RWPE1 (cell line): ENCODE results near the gene FGF14.

Source experiments
- CTCF ChIA-PET: fragments of 350-600 bp; sonication (Branson Sonifier 250); formaldehyde crosslinking; extraction: SDS; loops from one replicate; lab custom pipeline; 2021; lab: Yijun Ruan, JAX
- POLR2A ChIA-PET: fragments of 400-600 bp; formaldehyde crosslinking; extraction: SDS; loops from one replicate; lab custom pipeline; 2020; ENCODE audit warnings: antibody characterized with exemption; ENCODE audit not compliant: low non-redundant PET; lab: Yijun Ruan, JAX
- DNase-seq: peaks from one replicate; pipeline ENCODE4 v3.0.0; 2012; ENCODE audit warnings: low spot score
- H3K27ac ChIP-seq: fragments of 450-650 bp; 2 replicates; pipeline ENCODE4 v1.5.1; 2017
- TF ChIP-seq, protein P1 (sequence below): fragments of 450-650 bp; conservative IDR thresholded peaks from 2 replicates; pipeline ENCODE4 v1.5.1; 2017; ENCODE audit warnings: low read depth, mild to moderate bottlenecking

FGF14 gene

DNA sequence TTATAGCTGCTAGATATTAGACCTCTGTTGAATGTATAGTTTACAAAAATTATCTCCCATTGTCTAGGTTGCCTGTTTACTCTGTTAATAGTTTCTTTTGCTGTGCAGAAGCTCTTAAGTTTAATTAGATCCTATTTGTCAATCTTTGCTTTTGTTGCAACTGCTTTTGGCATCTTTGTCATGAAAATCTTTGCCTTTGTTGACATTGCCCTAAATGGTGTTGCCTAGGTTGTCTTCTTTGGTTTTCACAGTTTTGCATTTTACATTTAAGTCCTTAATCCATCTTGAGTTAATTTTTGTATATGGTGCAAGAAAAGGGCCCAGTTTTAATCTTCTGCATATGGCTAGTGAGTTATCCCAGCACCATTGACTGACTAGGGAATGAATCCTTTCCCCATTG, 618.3 kb downstream of the FGF14 start:
- no peak for DNase-seq
- ChIA-PET POLR2A (no interaction called here), CTCF (no interaction called here)
- no peak overlapping the region for H3K27ac ChIP-seq
- TF ChIP-seq, protein P1, sequence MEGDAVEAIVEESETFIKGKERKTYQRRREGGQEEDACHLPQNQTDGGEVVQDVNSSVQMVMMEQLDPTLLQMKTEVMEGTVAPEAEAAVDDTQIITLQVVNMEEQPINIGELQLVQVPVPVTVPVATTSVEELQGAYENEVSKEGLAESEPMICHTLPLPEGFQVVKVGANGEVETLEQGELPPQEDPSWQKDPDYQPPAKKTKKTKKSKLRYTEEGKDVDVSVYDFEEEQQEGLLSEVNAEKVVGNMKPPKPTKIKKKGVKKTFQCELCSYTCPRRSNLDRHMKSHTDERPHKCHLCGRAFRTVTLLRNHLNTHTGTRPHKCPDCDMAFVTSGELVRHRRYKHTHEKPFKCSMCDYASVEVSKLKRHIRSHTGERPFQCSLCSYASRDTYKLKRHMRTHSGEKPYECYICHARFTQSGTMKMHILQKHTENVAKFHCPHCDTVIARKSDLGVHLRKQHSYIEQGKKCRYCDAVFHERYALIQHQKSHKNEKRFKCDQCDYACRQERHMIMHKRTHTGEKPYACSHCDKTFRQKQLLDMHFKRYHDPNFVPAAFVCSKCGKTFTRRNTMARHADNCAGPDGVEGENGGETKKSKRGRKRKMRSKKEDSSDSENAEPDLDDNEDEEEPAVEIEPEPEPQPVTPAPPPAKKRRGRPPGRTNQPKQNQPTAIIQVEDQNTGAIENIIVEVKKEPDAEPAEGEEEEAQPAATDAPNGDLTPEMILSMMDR: no peak

DNA sequence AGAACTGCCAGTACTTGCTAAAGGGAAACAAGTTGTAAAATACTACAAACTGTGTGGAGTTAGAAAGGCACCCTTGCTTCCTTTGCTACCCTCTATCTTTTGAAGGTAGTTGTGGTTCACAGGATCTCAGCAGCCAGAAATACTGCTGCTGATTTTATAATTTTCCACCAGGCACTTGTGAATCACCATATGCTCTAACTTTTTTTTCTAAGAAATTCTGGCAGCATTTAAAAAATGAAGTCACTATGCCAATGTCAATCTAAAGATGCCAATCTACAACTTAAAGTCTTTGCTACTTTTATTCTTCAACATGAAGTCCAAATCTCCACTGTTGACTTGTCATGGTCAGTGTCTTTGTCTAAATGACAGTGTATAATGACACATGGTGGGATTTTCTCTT, 621.6 kb downstream of the FGF14 start:
- CTCF ChIA-PET: no interaction called here
- POLR2A ChIA-PET: no interaction called here
- no peak for DNase-seq
- TF ChIP-seq, protein P1: no peak
- H3K27ac ChIP-seq: no peak overlapping the region

DNA sequence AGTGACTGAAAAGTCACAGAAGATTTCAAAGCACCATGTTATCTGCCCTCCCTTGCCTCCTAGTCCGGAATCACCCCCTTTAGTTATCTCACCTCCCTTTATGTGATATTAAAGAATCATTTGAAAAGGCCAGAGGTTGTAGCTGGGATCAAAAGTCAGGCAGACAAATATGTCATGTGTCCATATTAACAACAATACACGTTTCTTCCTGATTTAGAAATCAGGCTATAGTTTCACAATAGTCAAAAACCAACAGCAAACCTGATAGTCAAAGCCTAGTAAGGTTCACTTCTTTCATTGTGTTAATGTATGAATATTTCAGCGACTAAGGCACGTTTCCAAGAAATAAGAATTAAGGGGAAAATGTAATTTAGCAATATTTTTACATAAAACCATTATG, 622.7 kb downstream of the FGF14 start:
- POLR2A ChIA-PET: no interaction called here
- TF ChIP-seq, protein P1: no peak

DNA sequence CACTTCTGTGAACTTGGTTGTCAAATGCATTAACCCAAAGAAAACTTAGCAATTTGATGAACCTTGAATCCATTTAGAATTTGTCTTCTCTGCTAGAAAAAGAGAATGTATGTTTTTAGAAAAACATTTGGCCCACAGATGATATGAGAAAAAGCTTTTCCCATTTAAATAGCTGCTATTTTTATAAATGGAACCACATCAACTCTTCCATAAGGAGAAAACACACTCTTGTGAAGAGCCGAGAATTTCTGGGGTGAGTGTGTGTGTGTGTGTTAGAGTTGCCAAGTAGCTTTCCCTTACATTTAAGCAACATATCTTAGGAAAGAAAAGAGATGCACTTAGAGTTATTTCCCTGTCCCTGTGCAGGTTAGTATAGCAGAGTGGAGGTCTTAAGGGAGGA, 626.6 kb downstream of the FGF14 start:
- CTCF ChIA-PET: no interaction called here
- DNase-seq: no peak

More for the DNA sequence above, 622.7 kb downstream of the FGF14 start:
- DNase-seq: no peak
- H3K27ac ChIP-seq: no peak overlapping the region
- CTCF ChIA-PET: no interaction called here

DNA sequence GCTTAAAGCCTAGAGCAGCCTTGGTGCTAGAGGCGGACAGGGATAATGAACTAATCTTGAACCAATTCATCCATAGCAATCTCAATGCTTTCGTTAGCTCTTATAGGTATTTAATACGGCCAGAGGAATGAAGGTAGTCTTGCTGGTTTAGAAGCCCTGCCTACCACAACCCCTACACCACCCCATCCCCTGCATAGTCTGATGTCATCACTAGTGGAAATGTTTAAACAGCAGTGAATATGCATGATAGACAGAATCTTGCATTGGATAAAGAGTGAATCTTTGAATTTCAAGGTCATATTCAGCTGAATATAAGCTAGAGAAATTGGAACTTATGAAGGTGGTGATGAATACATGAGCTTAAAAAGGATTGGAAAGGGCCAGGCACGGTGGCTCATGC, 627.5 kb downstream of the FGF14 start:
- TF ChIP-seq, protein P1: no peak
- CTCF ChIA-PET: no interaction called here
- no peak for DNase-seq
- POLR2A ChIA-PET: no interaction called here
- H3K27ac ChIP-seq: no peak overlapping the region

More for the DNA sequence above, 626.6 kb downstream of the FGF14 start:
- TF ChIP-seq, protein P1: no peak
- H3K27ac ChIP-seq: no peak overlapping the region
- POLR2A ChIA-PET: no interaction called here

DNA sequence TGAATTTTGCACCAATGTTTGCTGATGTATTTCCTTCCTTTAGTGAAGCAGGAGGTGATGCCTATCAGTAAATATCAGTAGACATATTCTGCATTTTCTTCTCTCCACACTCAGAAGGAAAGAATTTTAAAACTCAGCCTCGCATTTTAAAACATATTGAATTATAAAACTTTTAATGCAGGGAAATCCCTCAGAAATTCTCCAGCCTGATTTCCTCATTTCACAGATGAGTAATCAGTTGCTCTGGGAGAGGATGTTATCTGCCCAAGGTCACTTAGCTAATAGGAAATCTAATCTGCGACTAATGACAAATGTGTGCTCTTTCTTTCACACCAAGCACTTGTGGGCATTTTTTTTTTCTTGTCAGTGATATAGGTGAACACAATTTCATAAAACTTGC, 628.8 kb downstream of the FGF14 start:
- H3K27ac ChIP-seq: no peak overlapping the region
- DNase-seq: no peak
- TF ChIP-seq, protein P1: no peak
- CTCF ChIA-PET: interaction anchor here (0.6 kb wide), 1 partner anchor 77 kb away, joined by 4 read pairs; no protein-coding TSS in a partner anchor
- POLR2A ChIA-PET: no interaction called here

DNA sequence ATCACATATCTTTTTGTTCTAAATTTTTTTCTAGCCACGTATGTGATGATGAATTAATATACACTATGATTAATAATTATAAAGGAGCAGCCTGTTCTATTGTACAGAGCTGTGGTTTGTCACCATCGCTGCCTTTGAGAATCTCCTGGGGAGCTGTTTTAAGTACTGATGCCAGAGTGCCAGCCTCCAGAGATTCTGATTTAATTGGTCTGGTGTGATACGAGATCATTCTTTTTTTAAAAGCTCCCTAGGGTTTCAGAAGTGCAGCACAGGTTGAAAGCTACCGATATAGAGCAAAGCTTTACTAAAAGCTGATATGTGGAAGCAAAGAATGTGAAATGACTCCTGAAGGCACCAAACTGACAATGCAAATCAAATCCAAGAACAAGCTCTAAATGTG, 634.7 kb downstream of the FGF14 start:
- no peak overlapping the region for H3K27ac ChIP-seq
- POLR2A ChIA-PET: no interaction called here
- DNase-seq: no peak
- CTCF ChIA-PET: no interaction called here
- TF ChIP-seq, protein P1: no peak
